ENCODE data around the gene MACROD2. TPM values are rescaled to one million over a fixed set of nuclear protein-coding genes. Genes with fewer than 3 reads are reported as not detected.

MACROD2 gene
- total RNA-seq, 1 donor from 2014 or later: 3.1 TPM

- H3K9ac ChIP-seq (ENCODE audit: low read depth in 1 of 3, low read length in 3 of 3): no peak overlapping the region
- H3K36me3 ChIP-seq (ENCODE audit: control insufficient read depth in 3 of 3, insufficient read depth in 3 of 3, low read length in 3 of 3): no peaks in the 10 kb centered on the region
- H3K27ac ChIP-seq (ENCODE audit: low read depth, low read length): no peak overlapping the region
- no peaks in the 10 kb centered on the region for H3K27me3 ChIP-seq (ENCODE audit: control insufficient read depth in 3 of 3, insufficient read depth in 3 of 3, low read length in 3 of 3)
- H3K4me3 ChIP-seq (ENCODE audit: low read length in 3 of 3): no peak overlapping the region
- H3K4me1 ChIP-seq (ENCODE audit: control insufficient read depth in 3 of 3, insufficient read depth in 3 of 3, low read length in 3 of 3): no peaks in the 10 kb centered on the region
- H3K9me3 ChIP-seq (ENCODE audit: control insufficient read depth in 3 of 3, low read length in 3 of 3): no peaks in the 10 kb centered on the region
These were observed 1848.5 kb downstream of the MACROD2 start for GRCh38 chr20:15843777-15844176.

GRCh38 chr20:15847196-15847784, 1852.0 kb downstream of the MACROD2 start:
- no peaks in the 10 kb centered on the region for H3K4me1 ChIP-seq (ENCODE audit: control insufficient read depth in 3 of 3, insufficient read depth in 3 of 3, low read length in 3 of 3)
- H3K9ac ChIP-seq (ENCODE audit: low read depth in 1 of 3, low read length in 3 of 3): no peak overlapping the region
- H3K36me3 ChIP-seq (ENCODE audit: control insufficient read depth in 3 of 3, insufficient read depth in 3 of 3, low read length in 3 of 3): no peaks in the 10 kb centered on the region
- H3K4me3 ChIP-seq (ENCODE audit: low read length in 3 of 3): no peak overlapping the region
- H3K27ac ChIP-seq (ENCODE audit: low read depth, low read length): no peak overlapping the region
- H3K9me3 ChIP-seq (ENCODE audit: control insufficient read depth in 3 of 3, low read length in 3 of 3): no peaks in the 10 kb centered on the region
- H3K27me3 ChIP-seq (ENCODE audit: control insufficient read depth in 3 of 3, insufficient read depth in 3 of 3, low read length in 3 of 3): no peaks in the 10 kb centered on the region

- Histone ChIP-seq H3K27me3 (ENCODE audit: control insufficient read depth in 3 of 3, insufficient read depth in 3 of 3, low read length in 3 of 3) (no peaks in the 10 kb centered on the region), H3K36me3 (ENCODE audit: control insufficient read depth in 3 of 3, insufficient read depth in 3 of 3, low read length in 3 of 3) (no peaks in the 10 kb centered on the region), H3K9ac (ENCODE audit: low read depth in 1 of 3, low read length in 3 of 3) (no peak overlapping the region), H3K4me3 (ENCODE audit: low read length in 3 of 3) (no peak overlapping the region), H3K4me1 (ENCODE audit: control insufficient read depth in 3 of 3, insufficient read depth in 3 of 3, low read length in 3 of 3) (no peaks in the 10 kb centered on the region), H3K27ac (ENCODE audit: low read depth, low read length) (no peak overlapping the region), H3K9me3 (ENCODE audit: control insufficient read depth in 3 of 3, low read length in 3 of 3) (no peaks in the 10 kb centered on the region)
These were observed 1852.8 kb downstream of the MACROD2 start for GRCh38 chr20:15848126-15848525.

- Histone ChIP-seq H3K9me3 (ENCODE audit: control insufficient read depth in 3 of 3, low read length in 3 of 3) (no peaks in the 10 kb centered on the region), H3K9ac (ENCODE audit: low read depth in 1 of 3, low read length in 3 of 3) (no peak overlapping the region), H3K36me3 (ENCODE audit: control insufficient read depth in 3 of 3, insufficient read depth in 3 of 3, low read length in 3 of 3) (no peaks in the 10 kb centered on the region), H3K4me3 (ENCODE audit: low read length in 3 of 3) (no peak overlapping the region), H3K27me3 (ENCODE audit: control insufficient read depth in 3 of 3, insufficient read depth in 3 of 3, low read length in 3 of 3) (no peaks in the 10 kb centered on the region), H3K4me1 (ENCODE audit: control insufficient read depth in 3 of 3, insufficient read depth in 3 of 3, low read length in 3 of 3) (no peaks in the 10 kb centered on the region), H3K27ac (ENCODE audit: low read depth, low read length) (no peak overlapping the region)
These were observed 1853.8 kb downstream of the MACROD2 start for GRCh38 chr20:15848995-15849610.

- Histone ChIP-seq H3K9me3 (ENCODE audit: control insufficient read depth in 3 of 3, low read length in 3 of 3) (no peaks in the 10 kb centered on the region), H3K36me3 (ENCODE audit: control insufficient read depth in 3 of 3, insufficient read depth in 3 of 3, low read length in 3 of 3) (no peaks in the 10 kb centered on the region), H3K4me1 (ENCODE audit: control insufficient read depth in 3 of 3, insufficient read depth in 3 of 3, low read length in 3 of 3) (no peaks in the 10 kb centered on the region), H3K9ac (ENCODE audit: low read depth in 1 of 3, low read length in 3 of 3) (no peak overlapping the region), H3K27ac (ENCODE audit: low read depth, low read length) (no peak overlapping the region), H3K27me3 (ENCODE audit: control insufficient read depth in 3 of 3, insufficient read depth in 3 of 3, low read length in 3 of 3) (no peaks in the 10 kb centered on the region), H3K4me3 (ENCODE audit: low read length in 3 of 3) (no peak overlapping the region)
These were observed 1856.4 kb downstream of the MACROD2 start for GRCh38 chr20:15851576-15852215.

GRCh38 chr20:15854911-15855310, 1859.6 kb downstream of the MACROD2 start:
- H3K9me3 ChIP-seq (ENCODE audit: control insufficient read depth in 3 of 3, low read length in 3 of 3): no peaks in the 10 kb centered on the region
- H3K9ac ChIP-seq (ENCODE audit: low read depth in 1 of 3, low read length in 3 of 3): no peak overlapping the region
- H3K27me3 ChIP-seq (ENCODE audit: control insufficient read depth in 3 of 3, insufficient read depth in 3 of 3, low read length in 3 of 3): no peaks in the 10 kb centered on the region
- H3K4me3 ChIP-seq (ENCODE audit: low read length in 3 of 3): no peak overlapping the region
- no peak overlapping the region for H3K27ac ChIP-seq (ENCODE audit: low read depth, low read length)
- H3K36me3 ChIP-seq (ENCODE audit: control insufficient read depth in 3 of 3, insufficient read depth in 3 of 3, low read length in 3 of 3): no peaks in the 10 kb centered on the region
- no peaks in the 10 kb centered on the region for H3K4me1 ChIP-seq (ENCODE audit: control insufficient read depth in 3 of 3, insufficient read depth in 3 of 3, low read length in 3 of 3)

GRCh38 chr20:15857173-15857784, 1862.0 kb downstream of the MACROD2 start:
- H3K4me1 ChIP-seq (ENCODE audit: control insufficient read depth in 3 of 3, insufficient read depth in 3 of 3, low read length in 3 of 3): no peaks in the 10 kb centered on the region
- no peak overlapping the region for H3K9ac ChIP-seq (ENCODE audit: low read depth in 1 of 3, low read length in 3 of 3)
- H3K27ac ChIP-seq (ENCODE audit: low read depth, low read length): no peak overlapping the region
- H3K9me3 ChIP-seq (ENCODE audit: control insufficient read depth in 3 of 3, low read length in 3 of 3): no peaks in the 10 kb centered on the region
- H3K36me3 ChIP-seq (ENCODE audit: control insufficient read depth in 3 of 3, insufficient read depth in 3 of 3, low read length in 3 of 3): no peaks in the 10 kb centered on the region
- H3K4me3 ChIP-seq (ENCODE audit: low read length in 3 of 3): no peak overlapping the region
- no peaks in the 10 kb centered on the region for H3K27me3 ChIP-seq (ENCODE audit: control insufficient read depth in 3 of 3, insufficient read depth in 3 of 3, low read length in 3 of 3)

- no peaks in the 10 kb centered on the region for H3K9me3 ChIP-seq (ENCODE audit: control insufficient read depth in 3 of 3, low read length in 3 of 3)
- H3K4me3 ChIP-seq (ENCODE audit: low read length in 3 of 3): no peak overlapping the region
- no peak overlapping the region for H3K27ac ChIP-seq (ENCODE audit: low read depth, low read length)
- no peak overlapping the region for H3K9ac ChIP-seq (ENCODE audit: low read depth in 1 of 3, low read length in 3 of 3)
- H3K27me3 ChIP-seq (ENCODE audit: control insufficient read depth in 3 of 3, insufficient read depth in 3 of 3, low read length in 3 of 3): no peaks in the 10 kb centered on the region
- H3K36me3 ChIP-seq (ENCODE audit: control insufficient read depth in 3 of 3, insufficient read depth in 3 of 3, low read length in 3 of 3): no peaks in the 10 kb centered on the region
- no peaks in the 10 kb centered on the region for H3K4me1 ChIP-seq (ENCODE audit: control insufficient read depth in 3 of 3, insufficient read depth in 3 of 3, low read length in 3 of 3)
These were observed 1863.7 kb downstream of the MACROD2 start for GRCh38 chr20:15859061-15859460.

- H3K4me1 ChIP-seq (ENCODE audit: control insufficient read depth in 3 of 3, insufficient read depth in 3 of 3, low read length in 3 of 3): no peaks in the 10 kb centered on the region
- no peaks in the 10 kb centered on the region for H3K27me3 ChIP-seq (ENCODE audit: control insufficient read depth in 3 of 3, insufficient read depth in 3 of 3, low read length in 3 of 3)
- H3K27ac ChIP-seq (ENCODE audit: low read depth, low read length): no peak overlapping the region
- no peak overlapping the region for H3K9ac ChIP-seq (ENCODE audit: low read depth in 1 of 3, low read length in 3 of 3)
- no peaks in the 10 kb centered on the region for H3K36me3 ChIP-seq (ENCODE audit: control insufficient read depth in 3 of 3, insufficient read depth in 3 of 3, low read length in 3 of 3)
- H3K4me3 ChIP-seq (ENCODE audit: low read length in 3 of 3): no peak overlapping the region
- no peaks in the 10 kb centered on the region for H3K9me3 ChIP-seq (ENCODE audit: control insufficient read depth in 3 of 3, low read length in 3 of 3)
These were observed 1865.5 kb downstream of the MACROD2 start for GRCh38 chr20:15860850-15861249.

GRCh38 chr20:15862178-15862577, 1866.9 kb downstream of the MACROD2 start:
- Histone ChIP-seq H3K4me3 (ENCODE audit: low read length in 3 of 3) (no peak overlapping the region), H3K4me1 (ENCODE audit: control insufficient read depth in 3 of 3, insufficient read depth in 3 of 3, low read length in 3 of 3) (no peaks in the 10 kb centered on the region), H3K27me3 (ENCODE audit: control insufficient read depth in 3 of 3, insufficient read depth in 3 of 3, low read length in 3 of 3) (no peaks in the 10 kb centered on the region), H3K9me3 (ENCODE audit: control insufficient read depth in 3 of 3, low read length in 3 of 3) (no peaks in the 10 kb centered on the region), H3K27ac (ENCODE audit: low read depth, low read length) (no peak overlapping the region), H3K36me3 (ENCODE audit: control insufficient read depth in 3 of 3, insufficient read depth in 3 of 3, low read length in 3 of 3) (no peaks in the 10 kb centered on the region), H3K9ac (ENCODE audit: low read depth in 1 of 3, low read length in 3 of 3) (no peak overlapping the region)

All from skeletal muscle tissue (tissue), 4 donors.